NCI-H524 (cell line): ENCODE measurements around the gene CYTH3.
"Not testable (repeated sequence)": the region's sequence is repeated elsewhere in the genome, so short reads cannot be mapped to it uniquely, and the experiment has no call there.

ENCODE experiments used
- DNase-seq, 2 experiments: peaks; one replicate each; lab custom pipeline; 2025; lab: John Stamatoyannopoulos, UW

Gene CYTH3

DNA sequence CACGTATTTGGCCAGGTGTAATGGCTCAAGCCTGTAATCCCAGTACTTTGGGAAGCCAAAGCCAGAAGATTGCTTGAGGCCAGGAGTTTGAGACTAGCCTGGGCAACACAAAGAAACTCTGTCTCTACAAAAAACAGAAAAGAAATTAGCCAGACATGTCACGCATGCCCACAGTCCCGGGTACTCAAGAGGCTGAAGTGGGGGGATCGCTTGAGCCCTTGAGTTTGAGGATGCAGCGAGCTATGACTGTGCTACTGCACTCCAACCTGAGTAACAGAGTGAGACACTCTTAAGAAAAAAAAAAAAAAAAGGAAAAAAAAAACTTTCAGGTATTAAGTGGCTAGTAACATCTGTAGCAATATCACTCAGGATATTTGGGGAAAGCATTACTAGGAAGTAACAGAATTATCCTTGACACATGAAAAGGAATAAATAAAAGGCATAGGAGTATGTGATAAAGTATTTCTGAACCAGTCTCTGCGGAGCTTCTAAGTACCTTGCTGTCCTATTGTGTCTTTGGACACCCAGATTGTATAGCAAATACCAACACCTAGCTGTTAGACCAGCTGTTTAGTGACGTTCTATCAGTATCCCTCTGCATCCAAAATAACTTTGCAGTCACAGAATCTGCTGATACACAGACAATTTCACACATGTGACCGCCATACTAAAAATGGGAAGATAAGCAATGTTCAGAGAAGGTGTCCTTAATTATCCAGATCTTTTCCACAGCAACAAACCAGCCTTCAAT, 74.4 kb downstream of the CYTH3 start:
- DNase-seq = peak in 1 of 2 experiments; percentile 16

DNA sequence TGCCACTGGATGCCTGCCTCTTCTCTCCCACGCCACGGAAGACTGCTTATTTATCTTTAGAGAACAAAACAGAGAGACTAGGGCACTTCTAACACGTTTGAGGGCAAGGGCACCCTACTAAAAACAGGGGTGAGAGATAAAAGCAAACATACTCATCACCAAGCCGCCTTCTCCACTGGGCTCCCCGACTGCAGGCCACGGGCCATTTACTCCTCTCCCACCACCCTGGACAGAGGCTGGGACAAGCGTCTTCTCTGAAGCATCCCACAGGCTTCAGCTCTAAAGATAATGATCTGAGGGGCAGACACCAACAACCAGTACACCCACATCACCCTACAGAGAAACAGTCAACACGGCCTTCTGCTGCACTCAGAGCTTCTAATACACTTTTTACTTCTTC, 78.7 kb downstream of the CYTH3 start:
- DNase-seq = no peak

DNA sequence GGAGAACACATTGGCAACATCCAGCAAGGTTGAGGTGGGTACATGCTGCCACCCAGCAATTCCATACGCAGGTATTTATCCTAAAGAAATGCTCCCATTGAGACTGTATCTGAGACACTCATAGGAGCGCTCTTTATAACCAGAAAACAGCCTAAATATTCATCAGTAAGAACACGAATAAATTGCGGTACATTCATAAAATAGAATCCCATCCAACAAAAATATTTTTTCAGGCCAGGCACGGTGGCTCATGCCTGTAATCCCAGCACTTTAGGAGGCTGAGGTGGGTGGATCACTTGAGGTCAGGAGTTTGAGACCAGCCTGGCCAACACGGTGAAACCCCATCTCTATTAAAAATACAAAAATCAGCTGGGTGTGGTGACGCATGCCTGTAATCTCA, 81.9 kb downstream of the CYTH3 start:
- DNase-seq = not testable (repeated sequence)

DNA sequence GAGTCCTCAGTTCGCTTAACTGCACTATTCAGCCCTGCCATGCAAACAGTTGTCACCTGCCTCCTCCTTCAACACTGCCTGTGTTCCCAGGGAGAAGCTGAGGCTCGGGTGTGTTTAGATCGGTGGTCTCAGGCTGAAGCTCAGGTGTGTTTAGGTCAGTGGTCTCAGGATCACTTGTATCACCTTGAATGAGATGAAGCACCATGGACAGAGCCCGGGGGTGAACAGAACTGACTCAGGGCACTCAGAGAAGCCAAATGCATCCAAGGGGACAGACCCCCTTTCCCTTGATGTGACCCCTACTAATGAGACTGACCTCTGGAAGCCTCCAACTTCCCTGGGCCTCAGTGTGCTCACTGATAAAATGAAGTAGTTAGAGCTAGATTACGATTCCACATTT, 84.0 kb downstream of the CYTH3 start:
- DNase-seq = no peak

DNA sequence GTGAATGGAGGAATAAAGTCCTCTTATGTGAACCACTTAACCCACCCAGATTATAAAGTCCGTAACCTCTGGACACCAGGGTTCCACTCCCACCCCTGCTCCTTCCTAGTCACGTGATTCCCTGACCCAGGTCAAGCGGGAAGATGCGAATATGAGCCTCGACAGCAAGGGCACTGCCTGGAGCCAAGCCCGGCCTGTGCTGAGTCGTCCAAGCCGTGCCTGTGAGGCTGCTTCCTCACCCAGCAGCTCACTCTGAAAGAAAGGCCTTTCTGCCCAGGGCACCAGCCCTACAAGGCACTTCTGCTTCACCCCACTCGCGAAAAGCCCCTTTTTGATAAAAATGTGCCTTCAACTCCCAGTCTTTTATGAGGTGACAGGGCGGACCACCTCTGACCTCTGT, 85.8 kb downstream of the CYTH3 start:
- no peak for DNase-seq

DNA sequence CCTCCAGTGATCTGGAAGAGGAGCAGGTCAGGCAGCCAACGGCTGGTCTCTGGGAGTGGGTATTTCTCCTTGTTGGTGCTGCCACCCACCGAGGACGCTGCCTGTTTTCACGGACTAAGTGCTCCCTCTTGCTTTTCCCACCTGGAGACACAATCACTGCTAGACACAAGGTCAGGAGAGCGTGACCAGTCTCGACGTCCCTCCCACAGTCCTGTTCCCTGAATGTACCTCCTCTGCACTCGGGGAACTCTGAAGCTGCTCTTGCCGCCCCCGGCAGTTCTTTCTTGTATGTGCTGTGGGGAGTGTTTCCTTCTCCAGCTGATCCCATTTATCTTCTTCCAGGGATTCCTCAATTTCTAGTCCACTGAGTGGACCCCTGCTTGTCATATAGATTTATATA, 89.4 kb downstream of the CYTH3 start:
- DNase-seq = no peak

DNA sequence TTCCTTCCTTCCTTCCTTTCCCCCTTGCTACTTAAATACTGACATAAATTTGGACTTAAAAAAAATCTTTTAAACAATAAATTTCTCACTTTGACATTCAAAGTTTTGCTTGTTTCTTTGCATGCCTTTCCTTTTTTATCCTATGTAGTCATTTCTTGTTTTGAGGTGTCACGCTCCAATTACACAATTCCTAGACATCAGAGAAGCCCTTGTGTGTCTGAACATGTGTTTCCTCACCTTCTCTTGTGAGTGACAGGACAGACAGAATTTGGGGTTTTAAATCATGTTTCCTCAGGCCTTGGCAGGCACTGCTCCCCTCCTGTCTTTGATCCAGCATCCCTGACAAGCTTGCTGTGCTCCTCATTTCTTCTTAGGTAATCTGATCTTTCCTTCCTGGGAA, 91.3 kb downstream of the CYTH3 start:
- DNase-seq = no peak

DNA sequence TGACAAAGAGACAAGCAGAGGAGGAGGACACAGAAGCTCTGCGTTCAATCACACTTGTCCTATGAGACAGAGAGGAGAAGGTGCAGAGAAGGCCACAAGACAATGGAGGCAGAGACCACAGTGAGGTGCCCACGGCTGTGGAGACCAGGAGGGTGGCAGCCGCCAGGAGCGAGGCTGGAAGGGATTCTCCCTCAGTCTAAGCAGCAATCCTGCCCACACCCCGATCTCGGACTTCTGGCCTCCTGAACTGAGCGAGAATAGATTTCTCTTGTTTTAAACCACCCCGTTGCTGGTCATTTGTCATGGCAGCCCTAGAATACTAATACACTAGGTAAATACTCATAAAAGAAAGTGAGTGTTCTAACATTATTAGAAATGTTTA, 92.1 kb downstream of the CYTH3 start:
- DNase-seq = no peak

DNA sequence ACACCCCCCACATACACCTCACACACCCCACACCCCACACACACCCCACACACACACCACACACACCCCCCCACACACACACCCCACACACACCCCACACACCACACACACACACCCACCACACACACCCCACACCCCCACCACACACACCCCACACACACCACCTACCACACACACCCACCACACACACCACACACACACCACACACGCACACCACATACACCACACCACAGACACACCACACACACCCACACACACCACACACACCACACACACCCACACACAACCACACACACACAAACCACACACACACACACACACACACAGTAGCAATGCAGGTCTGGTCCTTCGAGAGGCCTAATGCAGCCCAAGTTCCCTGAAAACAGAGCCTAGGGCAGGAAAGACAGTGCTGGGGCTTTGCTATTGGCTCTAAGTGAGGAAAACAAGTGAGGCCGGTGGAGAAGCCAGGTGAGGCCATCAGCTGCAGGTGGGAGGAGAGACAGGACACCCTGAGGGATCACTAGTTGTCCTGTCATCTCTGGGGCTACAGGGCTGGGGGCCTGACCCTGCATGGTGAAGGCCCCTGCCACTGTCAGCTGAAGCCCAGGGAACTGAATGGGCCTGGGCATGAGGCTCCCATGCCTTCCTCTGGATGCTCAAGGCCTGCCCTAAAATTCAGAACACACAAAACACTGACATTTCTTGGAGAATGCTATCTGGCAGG, 92.6 kb downstream of the CYTH3 start:
- DNase-seq = no peak

DNA sequence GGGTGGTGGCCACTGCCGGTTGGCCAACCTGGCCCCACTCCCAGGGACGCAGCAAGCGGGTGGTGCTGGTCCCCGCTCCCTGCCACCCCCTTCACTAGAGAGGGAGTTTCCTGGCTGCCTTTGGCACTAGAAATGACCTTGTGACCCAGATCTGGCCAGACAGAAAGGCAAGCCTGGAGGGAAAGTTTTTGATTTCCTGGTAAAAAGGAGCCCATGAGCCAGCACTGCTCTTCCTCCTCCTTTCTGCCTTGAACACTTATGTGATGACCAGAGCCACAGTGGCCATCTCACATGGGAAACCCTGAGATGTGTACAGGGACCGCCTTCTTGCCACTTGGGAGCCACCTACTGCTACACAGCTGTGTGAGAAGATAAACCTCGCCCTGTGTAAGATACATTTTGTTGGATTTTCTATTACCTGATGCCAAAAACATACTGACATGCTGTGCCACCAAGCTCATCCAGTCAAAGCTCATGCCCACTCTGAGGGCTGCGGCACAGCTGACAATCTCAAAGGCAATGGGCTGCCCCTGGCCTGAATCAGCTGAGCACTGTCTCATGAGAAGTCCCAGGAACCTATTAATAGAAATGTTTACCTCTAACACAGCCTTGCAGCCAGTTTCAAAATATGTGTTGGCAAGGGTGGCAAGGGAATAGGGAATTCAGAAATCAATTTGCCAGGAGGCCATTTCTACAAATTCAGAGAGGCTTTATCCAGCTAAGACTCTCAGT, 94.0 kb downstream of the CYTH3 start:
- DNase-seq = no peak

DNA sequence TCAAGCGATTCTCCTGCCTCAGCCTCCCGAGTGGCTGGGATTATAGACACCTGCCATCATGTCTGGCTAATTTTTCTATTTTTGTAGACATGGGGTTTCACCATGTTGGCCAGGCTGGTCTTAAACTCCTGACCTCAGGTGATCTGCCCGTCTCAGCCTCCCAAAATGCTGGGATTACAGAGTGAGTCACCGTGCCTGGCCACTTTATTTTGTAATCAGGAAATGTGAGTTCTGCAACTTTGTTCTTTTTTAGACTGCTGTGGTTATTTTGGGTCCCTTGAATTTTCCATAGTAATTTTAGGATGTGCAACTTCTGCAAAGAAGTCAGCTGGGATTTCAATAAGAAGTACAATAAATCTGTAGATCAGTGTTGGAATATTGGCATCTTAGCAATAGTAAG, 96.8 kb downstream of the CYTH3 start:
- DNase-seq = no peak

DNA sequence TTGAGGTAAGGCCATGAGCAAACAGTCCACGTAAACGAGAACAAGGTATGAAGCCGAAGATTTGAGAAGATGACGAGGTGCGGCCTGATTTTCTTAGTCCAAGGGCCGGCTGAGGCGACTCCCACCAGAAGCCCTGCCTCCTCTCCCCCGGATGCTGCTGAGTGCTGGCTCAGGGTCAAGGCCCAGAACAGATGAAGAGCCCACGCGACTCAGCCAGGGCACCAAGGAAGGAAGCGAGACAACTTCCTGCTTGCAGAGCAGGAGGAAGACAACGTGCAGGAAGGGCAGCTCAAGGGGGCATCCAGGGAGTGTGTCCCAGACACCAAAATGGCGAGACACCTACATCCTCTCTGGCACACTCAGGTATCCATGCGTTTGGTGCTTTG, 99.5 kb downstream of the CYTH3 start:
- DNase-seq = no peak

DNA sequence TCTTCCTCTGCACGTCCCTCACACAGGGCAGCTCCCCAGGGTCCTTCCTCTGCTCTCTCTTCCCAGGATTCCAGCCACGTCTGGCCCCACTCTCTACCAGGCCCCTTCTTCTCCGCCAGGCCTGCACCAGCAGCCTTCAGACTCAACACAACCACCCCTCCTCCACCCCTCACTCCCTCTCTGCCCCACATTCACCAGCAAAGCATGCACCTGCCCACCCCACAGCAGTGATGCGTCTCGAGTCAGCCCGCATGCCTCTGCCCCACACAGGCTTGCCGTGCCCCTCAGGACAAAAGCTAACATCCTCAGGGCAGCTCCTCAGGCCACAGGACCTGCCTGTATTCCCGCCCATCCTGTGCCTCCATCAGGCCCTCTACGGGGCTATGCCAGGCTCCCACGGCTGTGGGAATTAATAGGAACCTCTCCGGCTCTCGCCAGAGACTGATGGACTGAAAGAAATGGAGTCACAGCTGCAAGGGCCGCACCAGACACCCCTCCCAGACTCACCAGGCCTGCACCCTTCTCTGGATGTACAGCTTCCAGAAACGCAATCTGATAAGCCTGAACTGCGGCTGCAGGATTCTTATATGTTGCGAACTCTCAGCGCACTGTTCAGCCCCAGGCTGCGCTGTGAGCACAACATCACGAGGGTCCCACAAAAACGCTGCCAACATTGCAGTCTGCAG, 100.1 kb downstream of the CYTH3 start:
- no peak for DNase-seq

DNA sequence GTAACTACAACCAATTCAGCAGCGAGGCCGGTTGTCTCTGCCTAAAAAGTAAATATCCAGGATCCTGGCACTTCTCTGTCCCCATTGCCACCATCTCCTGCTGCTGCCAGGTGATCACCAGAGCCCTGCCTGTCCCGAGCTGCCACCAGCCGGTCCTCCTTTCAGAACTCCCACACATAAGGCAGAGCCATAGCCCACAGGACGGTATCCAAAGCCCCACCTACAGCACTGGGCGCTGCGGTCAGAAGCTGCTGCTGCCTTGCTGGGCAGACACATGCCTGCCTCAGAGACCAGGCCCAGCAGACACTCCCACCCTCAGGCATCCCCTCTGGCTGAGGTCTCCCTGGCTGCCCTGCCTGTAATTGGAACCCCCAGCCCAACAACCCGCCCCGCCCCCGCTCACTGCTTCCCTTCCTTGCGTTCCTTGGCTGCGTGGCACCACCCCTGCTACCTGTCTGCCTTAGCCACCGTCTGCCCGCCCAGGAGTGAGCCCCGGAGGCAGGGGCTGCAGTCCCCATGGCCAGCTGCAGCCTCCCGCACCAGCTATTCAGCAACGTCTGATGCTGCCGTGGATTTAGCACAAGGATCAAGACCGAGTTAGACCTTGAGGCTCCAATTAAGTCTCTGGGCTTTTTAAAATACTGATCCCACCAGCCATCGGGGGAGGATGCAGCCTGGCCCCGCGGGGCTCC, 100.7 kb downstream of the CYTH3 start:
- no peak for DNase-seq

DNA sequence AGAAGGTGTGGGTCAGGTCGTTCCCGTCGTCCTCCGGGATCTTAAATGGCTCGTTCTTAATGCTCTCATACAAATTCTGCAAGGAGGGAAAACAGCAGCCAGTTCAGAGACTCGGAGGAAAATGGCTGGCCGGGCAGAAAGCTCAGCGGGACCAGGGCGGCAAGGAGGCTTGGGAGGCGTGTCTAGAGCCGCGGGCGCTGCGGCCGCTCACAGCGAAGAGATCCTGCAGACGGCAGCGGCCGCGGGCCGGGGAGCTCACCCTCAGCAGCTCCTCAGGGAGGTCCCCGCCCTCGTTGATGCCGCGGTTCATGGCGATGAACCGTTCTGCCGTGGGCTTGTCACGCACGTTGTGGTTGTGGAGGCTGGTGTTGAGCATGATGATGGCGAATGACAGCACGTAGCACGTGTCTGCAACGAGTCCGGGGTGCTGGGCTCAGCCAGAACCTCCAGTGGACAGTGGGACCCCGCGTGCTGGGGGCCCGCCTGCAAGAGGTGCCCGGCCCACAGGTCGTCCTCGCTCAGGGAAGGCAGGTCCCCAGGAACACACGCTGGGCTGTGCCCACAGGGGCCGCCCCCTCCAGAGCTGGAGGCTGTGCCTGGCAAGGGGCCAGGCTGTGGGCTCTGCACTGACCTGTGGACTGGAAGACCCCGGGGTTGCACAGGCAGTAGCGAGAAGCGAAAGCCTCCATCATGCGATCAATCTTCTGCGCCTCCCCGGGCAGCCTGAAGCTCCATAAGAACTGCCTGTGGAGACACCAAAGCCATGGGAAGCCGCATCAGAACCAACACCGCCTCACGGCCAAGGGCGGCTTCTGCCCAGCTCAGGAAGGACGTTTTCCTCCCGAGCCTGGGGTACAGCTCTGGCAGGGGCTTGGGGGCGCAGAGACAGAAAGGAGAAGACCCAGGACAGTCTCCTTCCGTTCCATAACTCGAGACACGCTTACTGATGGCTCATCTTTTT, 101.6 kb downstream of the CYTH3 start:
- no peak for DNase-seq

DNA sequence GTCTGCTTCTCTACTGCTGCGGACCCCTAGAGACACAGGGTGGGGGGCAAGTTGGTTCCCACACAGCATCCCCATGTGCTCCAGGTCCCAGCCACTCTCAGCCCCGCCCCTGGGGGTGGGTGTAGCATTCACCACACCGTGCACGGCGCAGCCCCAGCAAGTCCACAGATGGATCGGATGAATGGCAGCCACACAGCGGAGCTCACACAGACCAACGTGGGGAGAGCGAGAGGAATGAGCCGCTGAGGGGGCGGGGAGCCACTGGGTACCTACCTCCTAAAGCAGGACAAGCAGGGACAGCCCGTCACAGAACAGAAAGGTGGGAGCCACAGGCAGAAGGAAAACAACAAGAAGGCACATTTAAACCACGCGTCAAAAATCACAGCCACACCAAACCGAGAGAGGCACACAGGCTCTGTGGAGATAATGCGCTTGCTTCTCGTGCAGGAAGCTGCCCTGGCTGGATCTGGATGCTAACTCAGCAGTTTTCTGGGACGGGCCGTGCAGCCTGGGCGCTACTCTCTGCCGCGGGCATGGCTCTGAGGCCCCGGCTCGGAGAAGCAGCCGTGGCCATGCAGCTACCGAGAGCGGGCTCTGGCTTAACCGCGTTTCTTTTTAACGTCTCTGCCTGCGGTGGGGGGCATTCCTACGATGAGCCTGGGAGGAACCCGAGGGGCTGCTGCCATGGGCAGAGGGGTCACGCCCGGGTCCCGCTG, 102.5 kb downstream of the CYTH3 start:
- no peak for DNase-seq

DNA sequence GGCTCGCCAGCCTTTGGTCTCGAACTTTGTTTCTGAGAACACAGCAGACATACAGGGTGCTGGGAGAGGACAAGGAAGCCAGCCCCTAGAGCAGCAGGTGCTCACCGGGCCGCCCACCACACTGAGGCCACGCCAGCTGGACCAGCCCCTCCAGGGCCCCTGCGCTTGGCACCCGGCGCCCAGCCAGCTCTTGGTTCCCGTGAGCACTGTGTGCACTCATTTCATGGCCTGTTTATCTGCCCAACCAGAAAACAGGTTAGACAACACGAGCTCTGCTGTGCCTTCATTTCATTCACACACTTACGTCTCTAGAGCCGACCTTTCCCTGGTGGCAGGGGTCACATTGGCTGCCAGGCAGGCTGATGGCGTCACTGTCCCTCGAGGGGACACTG, 104.0 kb downstream of the CYTH3 start:
- no peak for DNase-seq

DNA sequence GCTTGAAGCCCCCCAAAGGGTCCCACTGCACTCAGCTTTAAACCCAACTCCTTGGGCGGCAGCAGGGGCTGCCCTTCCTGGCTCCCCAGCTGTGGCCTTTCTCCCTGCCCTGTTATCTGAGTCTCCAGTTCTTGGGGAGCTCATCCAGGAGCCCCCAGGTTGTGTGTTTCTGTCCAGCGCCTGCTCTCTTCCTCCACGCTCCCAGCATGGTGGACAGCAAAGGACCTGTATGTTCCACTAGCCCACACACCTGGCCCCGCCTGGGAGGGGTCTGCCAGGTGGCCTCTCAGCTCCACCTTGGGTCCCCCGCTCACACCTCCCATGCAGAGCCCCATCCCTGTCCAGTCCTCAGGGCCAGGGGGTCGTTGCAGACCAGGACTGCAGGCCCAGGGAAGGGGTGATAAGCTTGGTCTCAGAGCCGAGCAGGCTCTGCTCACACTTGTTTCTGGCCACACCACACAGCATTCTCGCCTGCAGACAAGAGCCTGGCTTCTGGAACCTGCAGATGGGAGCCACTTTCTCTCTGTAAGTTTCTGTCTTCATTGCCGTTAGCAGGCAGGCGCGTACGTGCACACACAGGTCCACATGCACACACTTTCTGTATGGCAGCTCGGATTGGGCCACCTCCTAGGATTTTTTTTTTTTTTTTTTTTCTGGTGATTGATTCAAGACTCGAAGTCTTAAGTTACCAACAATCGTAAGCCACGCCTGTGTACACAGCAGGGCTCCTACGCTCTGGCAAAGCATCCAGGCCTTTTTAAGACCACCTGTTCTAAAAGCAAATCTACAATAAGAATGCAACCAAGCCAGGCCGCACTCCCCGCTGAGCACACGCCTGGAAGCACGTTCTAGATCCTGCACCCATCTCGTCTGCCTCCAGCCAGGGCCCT, 104.6 kb downstream of the CYTH3 start:
- DNase-seq = peak in 1 of 2 experiments; percentile 13

DNA sequence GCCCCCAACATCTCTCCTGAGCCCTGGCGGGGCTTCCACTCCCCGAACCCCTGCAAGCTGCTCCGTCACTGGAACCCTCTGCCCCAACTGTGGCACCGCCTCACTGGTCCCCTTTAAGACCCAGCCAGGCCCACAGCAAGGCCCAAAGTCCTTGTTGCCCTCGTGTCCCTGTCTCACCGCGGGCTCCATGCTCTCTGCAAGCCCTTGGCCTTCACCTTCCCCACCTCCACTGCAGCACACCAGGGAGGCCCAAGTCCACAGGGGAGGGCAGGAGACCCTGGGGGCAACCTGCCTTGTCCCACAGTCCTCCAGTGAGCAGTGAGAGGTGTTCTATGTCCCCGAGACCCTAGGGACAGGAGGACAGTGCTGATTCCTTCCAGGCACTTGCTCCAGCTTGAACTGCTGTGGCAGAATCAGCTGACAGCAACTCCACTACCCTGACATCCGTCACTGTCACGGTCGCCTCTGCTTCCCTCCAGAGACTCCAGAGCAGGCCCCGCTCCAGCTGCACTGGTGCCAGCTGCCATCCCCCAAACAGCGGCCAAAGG, 105.3 kb downstream of the CYTH3 start:
- DNase-seq = no peak
